T47D (cell line): ENCODE measurements around the gene FAF1.

Experiments
- DNase-seq, 2 experiments: peaks; one replicate each; pipeline versions ENCODE4 v3.0.0 to v3.0.0-alpha.2; 2011 to 2012; ENCODE audit warnings: low read depth in 1 of 2, low spot score in 1 of 2
- JUND ChIP-seq: IDR thresholded peaks from 2 replicates; pipeline ENCODE4 v1.6.1; 2012; ENCODE audit warnings: low read depth
- in situ Hi-C: cut with HindIII; loops from 2 replicates; pipeline ENCODE4 v1.10.0; 2016; ENCODE audit warnings: low sequenced_read_pairs, low pct_unique_long_range_greater_than_20kb

The FAF1 gene

GRCh38 chr1:50656931-50657330 is 303.1 kb downstream of the FAF1 start:
- TF ChIP-seq JUND = no peak
- no peak for DNase-seq
- in situ Hi-C loops = no loop called here

- no peak for TF ChIP-seq JUND
- in situ Hi-C loops = no loop called here
- no peak for DNase-seq
Measured at GRCh38 chr1:50651476-50652263, 308.4 kb downstream of the FAF1 start.

- no peak for DNase-seq
- TF ChIP-seq JUND = no peak
- in situ Hi-C loops = no loop called here
Measured at GRCh38 chr1:50646526-50646925, 313.5 kb downstream of the FAF1 start.

GRCh38 chr1:50645139-50645538 is 314.9 kb downstream of the FAF1 start:
- in situ Hi-C loops = no loop called here
- no peak for TF ChIP-seq JUND
- DNase-seq = peak in 1 of 2 experiments; percentile 36

- DNase-seq = peak; percentile 7 to 55
- in situ Hi-C loops = no loop called here
- TF ChIP-seq JUND = no peak
Measured at GRCh38 chr1:50644447-50645105, 315.5 kb downstream of the FAF1 start.

- in situ Hi-C loops = no loop called here
- TF ChIP-seq JUND = no peak
- DNase-seq = no peak
Measured at GRCh38 chr1:50637460-50637859, 322.6 kb downstream of the FAF1 start.

GRCh38 chr1:50634251-50634650 is 325.8 kb downstream of the FAF1 start:
- no peak for DNase-seq
- in situ Hi-C loops = no loop called here
- TF ChIP-seq JUND = no peak

GRCh38 chr1:50633465-50633864 is 326.6 kb downstream of the FAF1 start:
- DNase-seq = no peak

GRCh38 chr1:50631161-50631560 is 328.9 kb downstream of the FAF1 start:
- in situ Hi-C loops = no loop called here
- TF ChIP-seq JUND = no peak
- no peak for DNase-seq

More at GRCh38 chr1:50633465-50633864, 326.6 kb downstream of the FAF1 start:
- no peak for TF ChIP-seq JUND
- in situ Hi-C loops = no loop called here

- DNase-seq = no peak
- TF ChIP-seq JUND = no peak
- in situ Hi-C loops = no loop called here
Measured at GRCh38 chr1:50622259-50622658, 337.8 kb downstream of the FAF1 start.

GRCh38 chr1:50620680-50621329 is 339.3 kb downstream of the FAF1 start:
- in situ Hi-C loops = no loop called here

GRCh38 chr1:50615036-50615750 is 344.9 kb downstream of the FAF1 start:
- in situ Hi-C loops = no loop called here
- no peak for TF ChIP-seq JUND
- no peak for DNase-seq

More at GRCh38 chr1:50620680-50621329, 339.3 kb downstream of the FAF1 start:
- no peak for TF ChIP-seq JUND
- DNase-seq = peak; percentile 11 to 54
